GM12878 (cell line): Measurements from ENCODE around the gene SNRPB2.

Experiments used
- YY1 ChIP-seq: IDR thresholded peaks from 2 replicates; pipeline ENCODE4 v1.6.1; 2011; ENCODE audit warnings: low read depth, mild to moderate bottlenecking, low read length
- TF ChIP-seq, protein P1 (sequence below): IDR thresholded peaks from 2 replicates; pipeline ENCODE4 v1.6.1; 2012; ENCODE audit warnings: mild to moderate bottlenecking, low read depth, low read length

DNA sequence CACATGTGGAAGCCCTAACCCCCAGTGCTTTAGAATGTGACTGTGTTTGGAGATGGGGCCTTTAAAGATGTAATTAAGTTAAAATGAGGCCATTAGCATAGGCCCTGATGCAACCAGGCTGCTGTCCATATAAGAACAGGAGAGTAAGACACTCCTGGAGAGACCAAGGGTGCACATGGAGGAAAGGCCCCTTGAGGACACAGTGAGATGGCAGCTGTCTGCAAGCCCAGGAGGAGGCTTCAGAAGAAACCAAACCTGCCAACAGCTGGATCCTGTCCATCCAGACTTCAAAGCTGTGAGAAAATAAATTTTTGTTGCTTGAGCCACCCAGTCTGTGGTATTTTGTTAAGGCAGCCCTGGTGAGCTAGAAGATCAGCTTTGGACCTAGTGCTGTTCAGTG, 16.8 kb upstream of the SNRPB2 start:
- TF ChIP-seq YY1: no peak
- TF ChIP-seq, protein P1, sequence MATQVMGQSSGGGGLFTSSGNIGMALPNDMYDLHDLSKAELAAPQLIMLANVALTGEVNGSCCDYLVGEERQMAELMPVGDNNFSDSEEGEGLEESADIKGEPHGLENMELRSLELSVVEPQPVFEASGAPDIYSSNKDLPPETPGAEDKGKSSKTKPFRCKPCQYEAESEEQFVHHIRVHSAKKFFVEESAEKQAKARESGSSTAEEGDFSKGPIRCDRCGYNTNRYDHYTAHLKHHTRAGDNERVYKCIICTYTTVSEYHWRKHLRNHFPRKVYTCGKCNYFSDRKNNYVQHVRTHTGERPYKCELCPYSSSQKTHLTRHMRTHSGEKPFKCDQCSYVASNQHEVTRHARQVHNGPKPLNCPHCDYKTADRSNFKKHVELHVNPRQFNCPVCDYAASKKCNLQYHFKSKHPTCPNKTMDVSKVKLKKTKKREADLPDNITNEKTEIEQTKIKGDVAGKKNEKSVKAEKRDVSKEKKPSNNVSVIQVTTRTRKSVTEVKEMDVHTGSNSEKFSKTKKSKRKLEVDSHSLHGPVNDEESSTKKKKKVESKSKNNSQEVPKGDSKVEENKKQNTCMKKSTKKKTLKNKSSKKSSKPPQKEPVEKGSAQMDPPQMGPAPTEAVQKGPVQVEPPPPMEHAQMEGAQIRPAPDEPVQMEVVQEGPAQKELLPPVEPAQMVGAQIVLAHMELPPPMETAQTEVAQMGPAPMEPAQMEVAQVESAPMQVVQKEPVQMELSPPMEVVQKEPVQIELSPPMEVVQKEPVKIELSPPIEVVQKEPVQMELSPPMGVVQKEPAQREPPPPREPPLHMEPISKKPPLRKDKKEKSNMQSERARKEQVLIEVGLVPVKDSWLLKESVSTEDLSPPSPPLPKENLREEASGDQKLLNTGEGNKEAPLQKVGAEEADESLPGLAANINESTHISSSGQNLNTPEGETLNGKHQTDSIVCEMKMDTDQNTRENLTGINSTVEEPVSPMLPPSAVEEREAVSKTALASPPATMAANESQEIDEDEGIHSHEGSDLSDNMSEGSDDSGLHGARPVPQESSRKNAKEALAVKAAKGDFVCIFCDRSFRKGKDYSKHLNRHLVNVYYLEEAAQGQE: no peak
